B cell (primary cell): ENCODE data around the gene GOLGB1. TPM values are rescaled to one million over a fixed set of nuclear protein-coding genes. Genes with fewer than 3 reads are reported as not detected.

ENCODE experiments used
- ATAC-seq: fragments of 200-7000 bp; cut with Tn5 transposase; one replicate; pipeline ENCODE4 v1.10.0; 2021; ENCODE audit warnings: low read depth, mild to moderate bottlenecking, moderate number of reproducible peaks, moderate library complexity
- CTCF ChIA-PET: fragments of 350-600 bp; sonication (Branson Sonifier 250); formaldehyde crosslinking; loops from one replicate; lab custom pipeline; 2021; ENCODE audit warnings: antibody characterized with exemption, inconsistent platforms; lab: Charles Lee
- POLR2A ChIA-PET: fragments of 350-600 bp; sonication (Branson Sonifier 250); formaldehyde crosslinking; loops from one replicate; lab custom pipeline; 2021; ENCODE audit warnings: antibody characterized with exemption; lab: Charles Lee
- DNase-seq: peaks from one replicate; pipeline ENCODE4 v3.0.0; 2013
- H2AFZ ChIP-seq: 2 replicates; pipeline ENCODE4 v1.6.1; 2012; ENCODE audit warnings: mild to moderate bottlenecking, low read depth, low read length; ENCODE audit not compliant: insufficient read depth, poor library complexity, severe bottlenecking
- H3K27ac ChIP-seq, 2 donors: 1 replicate in 1 of 2; 2 replicates in 1 of 2; pipeline ENCODE4 v1.5.1; 2012 to 2013; ENCODE audit warnings: low read length in 2 of 2, mild to moderate bottlenecking in 2 of 2, moderate library complexity in 1 of 2
- H3K27me3 ChIP-seq, 4 experiments: fragments of 200-600 bp in 1 of 4; sonication (generic) in 1 of 4; replicated peaks in 1 of 4; 1 replicate in 2 of 4; 2 replicates in 2 of 4; pipeline versions ENCODE4 v1.6.1 to v1.7.0; 2013 to 2016; ENCODE audit warnings: low read length in 3 of 4, mild to moderate bottlenecking in 2 of 4, mixed read lengths in 1 of 4, moderate library complexity in 1 of 4; ENCODE audit not compliant: insufficient read depth in 4 of 4, control insufficient read depth in 3 of 4; ENCODE audit errors: control extremely low read depth in 1 of 4
- H3K36me3 ChIP-seq, 2 experiments: replicated peaks in 1 of 2; 1 replicate in 1 of 2; 2 replicates in 1 of 2; pipeline versions ENCODE4 v1.6.1 to v1.7.1; 2013; ENCODE audit warnings: low read length in 1 of 2; ENCODE audit not compliant: insufficient read depth in 2 of 2, control insufficient read depth in 1 of 2; ENCODE audit errors: control extremely low read depth in 1 of 2, extremely low read depth in 1 of 2
- H3K4me1 ChIP-seq, 2 donors: fragments of 200-600 bp in 1 of 2; sonication (generic) in 1 of 2; 1 replicate in 1 of 2; 2 replicates in 1 of 2; pipeline versions ENCODE4 v1.5.1 to v1.6.1; 2013 to 2017; ENCODE audit warnings: low read length in 2 of 2; ENCODE audit not compliant: control insufficient read depth in 2 of 2, insufficient read depth in 2 of 2
- H3K4me2 ChIP-seq: replicated peaks from 2 replicates; pipeline ENCODE3; 2012; ENCODE audit warnings: mild to moderate bottlenecking, low read depth, low read length; ENCODE audit not compliant: poor library complexity, severe bottlenecking
- H3K4me3 ChIP-seq, 5 experiments: fragments of 200-600 bp in 1 of 5; sonication (generic) in 1 of 5; 1 replicate in 3 of 5; 2 replicates in 2 of 5; pipeline versions ENCODE4 v1.5.1 to v1.7.0; 2011 to 2016; ENCODE audit warnings: low read length in 4 of 5, mild to moderate bottlenecking in 4 of 5, low read depth in 2 of 5, control low read depth in 1 of 5, moderate library complexity in 1 of 5; ENCODE audit not compliant: insufficient read depth in 1 of 5; ENCODE audit errors: control extremely low read depth in 1 of 5, extremely low read depth in 1 of 5
- H3K79me2 ChIP-seq: fragments of 200-600 bp; sonication (generic); one replicate; pipeline ENCODE4 v1.6.0; 2016; ENCODE audit warnings: low read length; ENCODE audit not compliant: control insufficient read depth, insufficient read depth
- H3K9ac ChIP-seq: fragments of 200-600 bp; sonication (generic); 2 replicates; pipeline ENCODE4 v1.6.1; 2017; ENCODE audit warnings: mild to moderate bottlenecking, low read length, moderate library complexity
- H3K9me3 ChIP-seq, 3 donors: one replicate each; pipeline versions ENCODE4 v1.6.1 to v1.7.1; 2013; ENCODE audit warnings: low read length in 2 of 3; ENCODE audit not compliant: control insufficient read depth in 2 of 3, insufficient read depth in 1 of 3; ENCODE audit errors: control extremely low read depth in 1 of 3
- H4K20me1 ChIP-seq: 2 replicates; pipeline ENCODE4 v1.6.0; 2012; ENCODE audit warnings: mild to moderate bottlenecking, low read length; ENCODE audit not compliant: insufficient read depth, control insufficient read depth, poor library complexity, severe bottlenecking
- H3K27ac Mint-ChIP-seq: one replicate; pipeline ENCODE4 v1.8.0; 2021; ENCODE audit warnings: mixed read lengths
- H3K27me3 Mint-ChIP-seq: one replicate; pipeline ENCODE4 v1.8.0; 2021; ENCODE audit warnings: mixed read lengths
- H3K4me1 Mint-ChIP-seq: one replicate; pipeline ENCODE4 v1.8.0; 2021; ENCODE audit warnings: mixed read lengths
- H3K4me3 Mint-ChIP-seq: one replicate; pipeline ENCODE4 v1.8.0; 2021; ENCODE audit warnings: mixed read lengths
- H3K9me3 Mint-ChIP-seq: one replicate; pipeline ENCODE4 v1.8.0; 2022; ENCODE audit warnings: mixed read lengths; ENCODE audit not compliant: insufficient read depth
- CTCF ChIP-seq: fragments of 200-600 bp; IDR thresholded peaks from one replicate; pipeline ENCODE4 v1.8.0; 2022; ENCODE audit warnings: antibody characterized with exemption, mild to moderate bottlenecking
- EZH2 ChIP-seq: IDR thresholded peaks from 2 replicates; pipeline ENCODE4 v1.6.1; 2012; ENCODE audit warnings: borderline replicate concordance, low read depth, mild to moderate bottlenecking, moderate library complexity, low read length; ENCODE audit not compliant: insufficient read depth, poor library complexity, severe bottlenecking
- whole genome bisulfite sequencing: methylation state at CpG from one replicate; pipeline ENCODE4 v1.1.5; 2013; ENCODE audit warnings: missing lambda C conversion rate; ENCODE audit not compliant: insufficient coverage; 5-methylcytosine and 5-hydroxymethylcytosine counted together
- intact Hi-C: fragments of 100-400 bp; cut with micrococcal nuclease; formaldehyde crosslinking; loops from one replicate; pipeline ENCODE4 v1.10.0; 2022
- polyA plus RNA-seq: library from polyadenylated mRNA; depleted of rRNA; stranded (reverse); fragments of >200 nt; gene quantifications from 2 replicates; pipeline ENCODE4 v1.2.3, GENCODE V29; 2012
- total RNA-seq, 2 donors: library from RNA; stranded (reverse); fragments of 120-200 nt in 1 of 2; gene quantifications; 1 replicate in 1 of 2; 2 replicates in 1 of 2; pipeline versions ENCODE4 v1.2.3 to v1.2.4, GENCODE V29; 2013 to 2022

GOLGB1 gene
- total and polyA plus RNA-seq, 2 donors (not counting 1 experiment from before 2014, with no cell fraction given): 6.2 to 58.7 TPM

- ATAC-seq: no peak
Observed at GRCh38 chr3:121710347-121710746, 39.2 kb downstream of the GOLGB1 start.

DNA sequence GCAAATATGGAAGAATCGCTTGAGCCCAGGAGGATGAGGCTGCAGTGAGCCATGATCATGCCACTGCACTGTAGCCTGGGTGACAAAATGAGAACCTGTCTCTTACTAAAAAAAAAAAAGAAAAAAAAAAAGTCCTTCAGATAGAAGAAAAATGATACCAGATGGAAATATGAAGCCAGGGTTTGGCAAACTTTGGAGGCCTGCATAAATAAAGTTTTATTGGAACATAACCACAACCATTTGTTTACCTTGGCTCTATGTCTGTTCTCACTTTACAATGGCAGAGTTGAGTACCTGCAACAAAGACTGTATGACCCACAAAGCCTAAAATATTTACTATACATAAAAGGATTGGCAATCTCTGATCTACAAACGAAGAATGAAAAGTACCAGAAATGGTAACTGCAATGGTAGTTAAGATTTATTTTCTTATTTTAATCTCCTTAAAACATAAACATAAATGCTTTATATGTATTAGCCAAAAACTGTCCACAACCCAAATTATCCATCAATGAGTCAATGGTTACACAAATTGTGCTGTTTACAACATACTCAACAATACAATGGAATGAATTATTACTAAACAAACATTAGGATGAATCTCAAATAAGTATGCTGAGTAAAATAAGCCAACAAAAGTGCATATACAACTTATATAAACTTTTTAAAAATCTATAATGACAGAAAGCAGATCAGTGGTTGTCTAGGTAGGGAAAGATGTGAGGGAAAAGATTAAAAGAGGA, 41.8 kb downstream of the GOLGB1 start:
- no peak for TF ChIP-seq EZH2
- TF ChIP-seq CTCF: no peak
- H3K9ac ChIP-seq: no peak overlapping the region
- no peak overlapping the region for H3K27ac Mint-ChIP-seq
- ChIA-PET POLR2A (no interaction called here), CTCF (no interaction called here)
- H3K27me3 ChIP-seq: no peaks in the 10 kb centered on the region
- DNase-seq (no peak), ATAC-seq (no peak)
- no peaks in the 10 kb centered on the region for H3K4me1 Mint-ChIP-seq
- H3K9me3 Mint-ChIP-seq: no peaks in the 10 kb centered on the region
- H3K4me2 ChIP-seq: no peak overlapping the region
- H2AFZ ChIP-seq: no peak overlapping the region
- H3K4me3 ChIP-seq: no peak overlapping the region
- no peaks in the 10 kb centered on the region for H3K79me2 ChIP-seq
- no peaks in the 10 kb centered on the region for H3K4me1 ChIP-seq
- H3K4me3 Mint-ChIP-seq: no peak overlapping the region
- H3K27ac ChIP-seq: no peak overlapping the region
- WGBS: no CpG with 5 or more reads among the region's 2 CpGs
- H4K20me1 ChIP-seq: no peaks in the 10 kb centered on the region
- peaks cover 5 to 8% of the 10 kb centered on the region in 2 experiments for H3K36me3 ChIP-seq
- H3K9me3 ChIP-seq: no peaks in the 10 kb centered on the region
- H3K27me3 Mint-ChIP-seq: no peaks in the 10 kb centered on the region
- intact Hi-C loops: no loop called here

More at GRCh38 chr3:121710347-121710746, 39.2 kb downstream of the GOLGB1 start:
- Mint-ChIP-seq H3K4me1 (no peaks in the 10 kb centered on the region), H3K4me3 (no peak overlapping the region), H3K27ac (no peak overlapping the region), H3K27me3 (no peaks in the 10 kb centered on the region), H3K9me3 (no peaks in the 10 kb centered on the region)
- no peaks in the 10 kb centered on the region for H3K27me3 ChIP-seq
- no peak for TF ChIP-seq EZH2
- H3K36me3 ChIP-seq: peaks cover 9 to 23% of the 10 kb centered on the region in 2 experiments
- 100% methylated on average over 1 of the region's 1 CpG for WGBS
- H3K9ac ChIP-seq: no peak overlapping the region
- no peak overlapping the region for H2AFZ ChIP-seq
- H3K4me3 ChIP-seq: no peak overlapping the region
- no peak for DNase-seq
- no peak overlapping the region for H3K4me2 ChIP-seq
- no peaks in the 10 kb centered on the region for H3K79me2 ChIP-seq
- H3K9me3 ChIP-seq: no peaks in the 10 kb centered on the region
- H3K4me1 ChIP-seq: no peaks in the 10 kb centered on the region
- no peak overlapping the region for H3K27ac ChIP-seq
- no peaks in the 10 kb centered on the region for H4K20me1 ChIP-seq
- intact Hi-C loops: no loop called here
- POLR2A ChIA-PET: no interaction called here
- CTCF ChIA-PET: no interaction called here
